Muscle of leg (tissue), 11 donors: ENCODE measurements around the gene FAH. TPM values are rescaled to one million over a fixed set of nuclear protein-coding genes. Genes with fewer than 3 reads are reported as not detected.

Experiments used
- DNase-seq: peaks from one replicate; pipeline ENCODE4 v3.0.0; 2013
- H3K27ac ChIP-seq: one replicate; pipeline ENCODE4 v1.5.1; 2013; ENCODE audit warnings: mild to moderate bottlenecking, low read length, control low read depth
- H3K27me3 ChIP-seq: one replicate; pipeline ENCODE4 v1.6.1; 2013; ENCODE audit warnings: low read length; ENCODE audit not compliant: control insufficient read depth, insufficient read depth
- H3K36me3 ChIP-seq: one replicate; pipeline ENCODE4 v1.6.1; 2013; ENCODE audit warnings: low read length; ENCODE audit not compliant: control insufficient read depth, insufficient read depth
- H3K4me1 ChIP-seq: one replicate; pipeline ENCODE4 v1.6.1; 2013; ENCODE audit warnings: low read length; ENCODE audit not compliant: control insufficient read depth, insufficient read depth
- H3K4me3 ChIP-seq: one replicate; pipeline ENCODE4 v1.5.1; 2013; ENCODE audit warnings: low read length, control low read depth
- H3K9me3 ChIP-seq: replicated peaks from 2 replicates; pipeline ENCODE4 v1.6.1; 2013; ENCODE audit warnings: low read depth, low read length; ENCODE audit not compliant: control insufficient read depth
- WGBS: methylation state at CpG from one replicate; pipeline ENCODE4 v1.1.5; 2013; ENCODE audit warnings: missing lambda C conversion rate; ENCODE audit not compliant: insufficient coverage; 5-methylcytosine and 5-hydroxymethylcytosine counted together
- polyA plus RNA-seq, 8 donors: library from polyadenylated mRNA; unstranded; fragments of 120-200 nt; gene quantifications; one replicate each; pipeline versions ENCODE4 v1.2.1 to v1.2.3, GENCODE V29; 2013; ENCODE audit warnings: inconsistent platforms in 1 of 8, low replicate concordance in 1 of 8; ENCODE audit not compliant: insufficient read length in 8 of 8, insufficient read depth in 1 of 8
- total RNA-seq: library from RNA; stranded (reverse); fragments of 120-200 nt; gene quantifications from one replicate; pipeline ENCODE4 v1.2.4, GENCODE V29; 2013

Gene FAH
- total and polyA plus RNA-seq, 9 donors: 9.9 to 19.5 (median 13.0) TPM

- Histone ChIP-seq H3K27ac (no peak overlapping the region), H3K9me3 (no peaks in the 10 kb centered on the region), H3K4me1 (no peaks in the 10 kb centered on the region), H3K27me3 (peaks cover 2% of the 10 kb centered on the region), H3K36me3 (no peaks in the 10 kb centered on the region), H3K4me3 (no peak overlapping the region)
- no peak for DNase-seq
- 100% methylated on average over 1 of the region's 4 CpGs for WGBS
Measured at GRCh38 chr15:80204231-80204630, 51.4 kb downstream of the FAH start.

- no peak overlapping the region for H3K4me3 ChIP-seq
- no peaks in the 10 kb centered on the region for H3K27me3 ChIP-seq
- DNase-seq: no peak
- no peaks in the 10 kb centered on the region for H3K9me3 ChIP-seq
- no CpG with 5 or more reads among the region's 3 CpGs for WGBS
- no peak overlapping the region for H3K27ac ChIP-seq
- H3K4me1 ChIP-seq: peaks cover 2% of the 10 kb centered on the region
- H3K36me3 ChIP-seq: no peaks in the 10 kb centered on the region
Measured at GRCh38 chr15:80207887-80208286, 55.1 kb downstream of the FAH start.

- Histone ChIP-seq H3K4me3 (no peak overlapping the region), H3K4me1 (peaks cover 2% of the 10 kb centered on the region), H3K9me3 (no peaks in the 10 kb centered on the region), H3K27me3 (no peaks in the 10 kb centered on the region), H3K36me3 (no peaks in the 10 kb centered on the region), H3K27ac (no peak overlapping the region)
- no peak for DNase-seq
- WGBS: 82% methylated on average over 10 of the region's 11 CpGs
Measured at GRCh38 chr15:80208758-80209734, 56.2 kb downstream of the FAH start.

GRCh38 chr15:80210611-80211573, 58.1 kb downstream of the FAH start:
- no peaks in the 10 kb centered on the region for H3K9me3 ChIP-seq
- DNase-seq: peak; percentile 6
- H3K27me3 ChIP-seq: no peaks in the 10 kb centered on the region
- H3K36me3 ChIP-seq: no peaks in the 10 kb centered on the region
- H3K4me3 ChIP-seq: no peak overlapping the region
- WGBS: 75% methylated on average over 7 of the region's 12 CpGs
- H3K4me1 ChIP-seq: peaks cover 2% of the 10 kb centered on the region
- no peak overlapping the region for H3K27ac ChIP-seq

- DNase-seq: no peak
- H3K9me3 ChIP-seq: no peaks in the 10 kb centered on the region
- H3K4me1 ChIP-seq: peaks cover 2% of the 10 kb centered on the region
- no CpG with 5 or more reads among the region's 1 CpG for WGBS
- no peaks in the 10 kb centered on the region for H3K36me3 ChIP-seq
- H3K27ac ChIP-seq: no peak overlapping the region
- peaks cover 2% of the 10 kb centered on the region for H3K27me3 ChIP-seq
- no peak overlapping the region for H3K4me3 ChIP-seq
Measured at GRCh38 chr15:80211976-80212375, 59.2 kb downstream of the FAH start.

- no peak overlapping the region for H3K27ac ChIP-seq
- H3K4me1 ChIP-seq: peaks cover 2% of the 10 kb centered on the region
- H3K27me3 ChIP-seq: peaks cover 2% of the 10 kb centered on the region
- DNase-seq: no peak
- WGBS: 100% methylated on average over 1 of the region's 2 CpGs
- H3K9me3 ChIP-seq: no peaks in the 10 kb centered on the region
- no peak overlapping the region for H3K4me3 ChIP-seq
- H3K36me3 ChIP-seq: no peaks in the 10 kb centered on the region
Measured at GRCh38 chr15:80214910-80215309, 62.1 kb downstream of the FAH start.

- no peak for DNase-seq
- H3K4me1 ChIP-seq: peaks cover 2% of the 10 kb centered on the region
- no peak overlapping the region for H3K27ac ChIP-seq
- no peaks in the 10 kb centered on the region for H3K36me3 ChIP-seq
- WGBS: 62% methylated on average over 2 of the region's 5 CpGs
- no peak overlapping the region for H3K4me3 ChIP-seq
- no peaks in the 10 kb centered on the region for H3K9me3 ChIP-seq
- H3K27me3 ChIP-seq: peaks cover 2% of the 10 kb centered on the region
Measured at GRCh38 chr15:80216141-80216540, 63.3 kb downstream of the FAH start.

- H3K9me3 ChIP-seq: no peaks in the 10 kb centered on the region
- H3K4me1 ChIP-seq: no peaks in the 10 kb centered on the region
- 88% methylated on average over 1 of the region's 1 CpG for WGBS
- no peaks in the 10 kb centered on the region for H3K36me3 ChIP-seq
- H3K4me3 ChIP-seq: no peak overlapping the region
- DNase-seq: no peak
- peaks cover 2% of the 10 kb centered on the region for H3K27me3 ChIP-seq
- H3K27ac ChIP-seq: no peak overlapping the region
Measured at GRCh38 chr15:80216911-80217310, 64.1 kb downstream of the FAH start.

- Histone ChIP-seq H3K27ac (no peak overlapping the region), H3K4me3 (no peak overlapping the region), H3K36me3 (no peaks in the 10 kb centered on the region), H3K27me3 (peaks cover 2% of the 10 kb centered on the region), H3K4me1 (no peaks in the 10 kb centered on the region), H3K9me3 (no peaks in the 10 kb centered on the region)
- no CpG with 5 or more reads among the region's 4 CpGs for WGBS
- no peak for DNase-seq
Measured at GRCh38 chr15:80217327-80217900, 64.6 kb downstream of the FAH start.

GRCh38 chr15:80219955-80220354, 67.2 kb downstream of the FAH start:
- Histone ChIP-seq H3K4me1 (no peaks in the 10 kb centered on the region), H3K4me3 (no peak overlapping the region), H3K9me3 (no peaks in the 10 kb centered on the region), H3K27me3 (peaks cover 2% of the 10 kb centered on the region), H3K27ac (no peak overlapping the region), H3K36me3 (no peaks in the 10 kb centered on the region)
- no CpG with 5 or more reads among the region's 2 CpGs for WGBS
- no peak for DNase-seq
